Measurements from ENCODE around the gene TPI1. TPM values are rescaled to one million over a fixed set of nuclear protein-coding genes. Genes with fewer than 3 reads are reported as not detected.
A peak's percentile ranks its signal among the peaks of the same experiment; 100 is the strongest.

Gene TPI1
- polyA plus RNA-seq, 1 of the 3 experiments (the other 2 are of a cell fraction) = 1,175 TPM

- CTCF ChIA-PET = interaction anchor here (0.8 to 12.7 kb wide), 6 partner anchors 15 to 206 kb away, joined by 3 to 246 read pairs (median 34); partner anchors contain the start of genes MLF2 and SPSB2
- H3K9me3 ChIP-seq = no peaks in the 10 kb centered on the region
- 55% methylated on average over 3 of the region's 5 CpGs for WGBS (ENCODE audit: low lambda C conversion rate)
Observed at GRCh38 chr12:6820166-6820565, 47.2 kb upstream of the TPI1 start.

More at GRCh38 chr12:6820166-6820565, 47.2 kb upstream of the TPI1 start:
- no peaks in the 10 kb centered on the region for H4K20me1 ChIP-seq (ENCODE audit: insufficient read depth)
- POLR2A ChIA-PET = interaction anchor here (1.0 to 2.8 kb wide), 4 partner anchors 10 to 131 kb away, joined by 3 to 19 read pairs (median 7); partner anchors contain the start of genes CDCA3, PTMS, USP5 and ZNF384
- no peaks in the 10 kb centered on the region for H3K36me3 ChIP-seq (replicated peaks in 1 of 2; ENCODE audit: control insufficient read depth in 1 of 2, insufficient read depth in 2 of 2, low read length in 1 of 2)
- TF ChIP-seq RFX5 (IDR thresholded peaks at IDR 0.05; ENCODE audit: low read length) (no peak), SMC3 (IDR thresholded peaks at IDR 0.05; ENCODE audit: low read depth, low read length) (no peak), FOXM1 (IDR thresholded peaks at IDR 0.05; ENCODE audit: low read depth) (no peak), NRF1 (IDR thresholded peaks at IDR 0.05; ENCODE audit: low read depth, low read length) (no peak), TEAD4 (IDR thresholded peaks at IDR 0.05; ENCODE audit: borderline replicate concordance, insufficient read depth) (no peak), ELF1 (IDR thresholded peaks at IDR 0.05) (no peak)
- TF ChIP-seq, protein P1, sequence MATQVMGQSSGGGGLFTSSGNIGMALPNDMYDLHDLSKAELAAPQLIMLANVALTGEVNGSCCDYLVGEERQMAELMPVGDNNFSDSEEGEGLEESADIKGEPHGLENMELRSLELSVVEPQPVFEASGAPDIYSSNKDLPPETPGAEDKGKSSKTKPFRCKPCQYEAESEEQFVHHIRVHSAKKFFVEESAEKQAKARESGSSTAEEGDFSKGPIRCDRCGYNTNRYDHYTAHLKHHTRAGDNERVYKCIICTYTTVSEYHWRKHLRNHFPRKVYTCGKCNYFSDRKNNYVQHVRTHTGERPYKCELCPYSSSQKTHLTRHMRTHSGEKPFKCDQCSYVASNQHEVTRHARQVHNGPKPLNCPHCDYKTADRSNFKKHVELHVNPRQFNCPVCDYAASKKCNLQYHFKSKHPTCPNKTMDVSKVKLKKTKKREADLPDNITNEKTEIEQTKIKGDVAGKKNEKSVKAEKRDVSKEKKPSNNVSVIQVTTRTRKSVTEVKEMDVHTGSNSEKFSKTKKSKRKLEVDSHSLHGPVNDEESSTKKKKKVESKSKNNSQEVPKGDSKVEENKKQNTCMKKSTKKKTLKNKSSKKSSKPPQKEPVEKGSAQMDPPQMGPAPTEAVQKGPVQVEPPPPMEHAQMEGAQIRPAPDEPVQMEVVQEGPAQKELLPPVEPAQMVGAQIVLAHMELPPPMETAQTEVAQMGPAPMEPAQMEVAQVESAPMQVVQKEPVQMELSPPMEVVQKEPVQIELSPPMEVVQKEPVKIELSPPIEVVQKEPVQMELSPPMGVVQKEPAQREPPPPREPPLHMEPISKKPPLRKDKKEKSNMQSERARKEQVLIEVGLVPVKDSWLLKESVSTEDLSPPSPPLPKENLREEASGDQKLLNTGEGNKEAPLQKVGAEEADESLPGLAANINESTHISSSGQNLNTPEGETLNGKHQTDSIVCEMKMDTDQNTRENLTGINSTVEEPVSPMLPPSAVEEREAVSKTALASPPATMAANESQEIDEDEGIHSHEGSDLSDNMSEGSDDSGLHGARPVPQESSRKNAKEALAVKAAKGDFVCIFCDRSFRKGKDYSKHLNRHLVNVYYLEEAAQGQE (IDR thresholded peaks at IDR 0.05; ENCODE audit: low read depth, low read length) = no peak
- TF ChIP-seq, protein P2, sequence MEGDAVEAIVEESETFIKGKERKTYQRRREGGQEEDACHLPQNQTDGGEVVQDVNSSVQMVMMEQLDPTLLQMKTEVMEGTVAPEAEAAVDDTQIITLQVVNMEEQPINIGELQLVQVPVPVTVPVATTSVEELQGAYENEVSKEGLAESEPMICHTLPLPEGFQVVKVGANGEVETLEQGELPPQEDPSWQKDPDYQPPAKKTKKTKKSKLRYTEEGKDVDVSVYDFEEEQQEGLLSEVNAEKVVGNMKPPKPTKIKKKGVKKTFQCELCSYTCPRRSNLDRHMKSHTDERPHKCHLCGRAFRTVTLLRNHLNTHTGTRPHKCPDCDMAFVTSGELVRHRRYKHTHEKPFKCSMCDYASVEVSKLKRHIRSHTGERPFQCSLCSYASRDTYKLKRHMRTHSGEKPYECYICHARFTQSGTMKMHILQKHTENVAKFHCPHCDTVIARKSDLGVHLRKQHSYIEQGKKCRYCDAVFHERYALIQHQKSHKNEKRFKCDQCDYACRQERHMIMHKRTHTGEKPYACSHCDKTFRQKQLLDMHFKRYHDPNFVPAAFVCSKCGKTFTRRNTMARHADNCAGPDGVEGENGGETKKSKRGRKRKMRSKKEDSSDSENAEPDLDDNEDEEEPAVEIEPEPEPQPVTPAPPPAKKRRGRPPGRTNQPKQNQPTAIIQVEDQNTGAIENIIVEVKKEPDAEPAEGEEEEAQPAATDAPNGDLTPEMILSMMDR (IDR thresholded peaks at IDR 0.05) = no peak
- no peak for DNase-seq
- no peaks in the 10 kb centered on the region for H3K79me2 ChIP-seq (ENCODE audit: insufficient read depth)
- no peak overlapping the region for H3K9ac ChIP-seq
- H3K27ac ChIP-seq (ENCODE audit: low read depth in 2 of 2, low read length in 1 of 2) = peak overlapping the region in 1 of 2 experiments; percentile 61; a peak in 1 of 4 replicates
- H3K4me2 ChIP-seq = 0 out of 2 replicates have a peak overlapping the region, but pooled peaks have one; percentile 95
- H3F3A ChIP-seq (replicated peaks; ENCODE audit: insufficient read depth) = no peaks in the 10 kb centered on the region
- no peaks in the 10 kb centered on the region for H3K9me2 ChIP-seq
- H3K27me3 ChIP-seq (ENCODE audit: insufficient read depth) = no peaks in the 10 kb centered on the region
- H3K4me3 ChIP-seq (ENCODE audit: low read depth in 2 of 2, low read length in 1 of 2) = no peak overlapping the region
- H2AFZ ChIP-seq (ENCODE audit: low read depth) = no peak overlapping the region
- peaks cover 12 to 78% of the 10 kb centered on the region in 2 experiments; a peak in 3 of 4 replicates for H3K4me1 ChIP-seq (ENCODE audit: control insufficient read depth in 1 of 2, insufficient read depth in 2 of 2, low read depth in 1 of 2, low read length in 1 of 2)

All from SK-N-SH (cell line).